AG09309 (cell line): ENCODE results near the gene BTBD2.

Source experiments
- DNase-seq: peaks from one replicate; pipeline ENCODE4 v3.0.0-alpha.2; 2010; ENCODE audit warnings: low read depth
- H3K4me3 ChIP-seq: 2 replicates; pipeline ENCODE4 v1.5.1; 2011; ENCODE audit warnings: mild to moderate bottlenecking, low read depth, low read length, moderate library complexity; ENCODE audit not compliant: control insufficient read depth
- CTCF ChIP-seq: IDR thresholded peaks from 2 replicates; pipeline ENCODE4 v1.5.1; 2011; ENCODE audit warnings: mild to moderate bottlenecking, low read depth, low read length, inconsistent platforms; ENCODE audit not compliant: insufficient read depth, control insufficient read depth; ENCODE audit errors: missing control alignments

The BTBD2 gene

DNA sequence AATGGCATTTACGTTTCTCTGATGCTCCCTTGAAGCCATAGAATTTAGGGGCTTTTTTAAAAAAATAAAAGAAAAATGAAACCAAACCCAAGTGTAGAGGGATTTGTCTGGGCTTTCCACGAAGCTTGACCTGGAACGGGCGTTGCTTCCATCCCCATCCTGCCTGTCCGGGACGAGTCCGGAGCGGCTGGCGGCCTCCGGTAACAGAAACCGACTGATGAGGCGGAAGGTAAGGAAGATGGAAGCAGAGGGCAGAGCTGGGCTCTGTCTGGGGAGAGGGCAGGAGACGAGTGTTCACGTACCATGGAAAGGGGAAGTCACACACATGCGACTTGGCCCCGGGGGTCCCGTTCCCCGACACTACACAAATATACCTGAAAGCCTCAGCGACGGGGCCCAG is 34.3 kb downstream of the BTBD2 start:
- DNase-seq, result no peak
- no peak for TF ChIP-seq CTCF
- no peak overlapping the region for H3K4me3 ChIP-seq

GRCh38 chr19:1980809-1981181 is 34.7 kb downstream of the BTBD2 start:
- no peak overlapping the region for H3K4me3 ChIP-seq
- no peak for DNase-seq
- no peak for TF ChIP-seq CTCF

DNA sequence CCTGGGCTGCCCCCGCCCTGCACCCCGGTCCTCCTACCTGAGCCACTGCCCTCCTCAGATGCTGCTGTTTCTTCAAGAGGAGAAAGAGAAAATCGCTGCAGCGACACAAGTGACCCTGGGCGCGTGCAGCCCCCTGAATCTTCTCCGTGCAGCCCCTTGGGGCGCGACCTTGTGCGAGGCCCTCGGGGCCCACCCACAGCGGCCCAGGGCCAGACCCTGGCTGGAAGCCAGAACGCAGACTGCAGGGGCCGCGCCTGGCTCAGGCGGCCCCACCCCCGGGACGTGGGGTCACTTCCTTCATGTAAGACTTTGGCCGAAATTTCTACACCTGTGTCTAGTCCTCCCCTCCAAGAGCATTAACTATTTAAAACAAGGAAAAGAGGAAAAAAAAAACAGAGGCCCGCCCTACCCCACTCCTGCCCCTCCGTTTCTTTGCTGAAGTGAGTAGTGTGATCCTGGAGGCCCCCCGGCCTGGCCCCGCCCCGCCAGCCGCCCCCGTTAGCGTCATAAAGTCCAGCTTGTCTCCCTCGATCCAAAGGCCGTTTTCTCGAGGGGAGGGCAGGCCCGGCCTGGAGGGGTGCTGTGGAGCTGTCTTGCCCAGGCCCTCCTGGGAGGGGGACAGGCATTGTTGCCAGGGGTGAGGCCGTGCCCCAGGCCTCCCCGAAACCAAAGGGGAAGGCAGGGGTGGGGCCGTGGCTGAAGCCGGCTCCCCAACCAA is 35.3 kb downstream of the BTBD2 start:
- TF ChIP-seq CTCF, result no peak
- DNase-seq, result no peak

GRCh38 chr19:1979642-1980041 is 35.9 kb downstream of the BTBD2 start:
- no peak for DNase-seq
- H3K4me3 ChIP-seq, result no peak overlapping the region
- no peak for TF ChIP-seq CTCF

More for the DNA sequence above, 35.3 kb downstream of the BTBD2 start:
- no peak overlapping the region for H3K4me3 ChIP-seq

DNA sequence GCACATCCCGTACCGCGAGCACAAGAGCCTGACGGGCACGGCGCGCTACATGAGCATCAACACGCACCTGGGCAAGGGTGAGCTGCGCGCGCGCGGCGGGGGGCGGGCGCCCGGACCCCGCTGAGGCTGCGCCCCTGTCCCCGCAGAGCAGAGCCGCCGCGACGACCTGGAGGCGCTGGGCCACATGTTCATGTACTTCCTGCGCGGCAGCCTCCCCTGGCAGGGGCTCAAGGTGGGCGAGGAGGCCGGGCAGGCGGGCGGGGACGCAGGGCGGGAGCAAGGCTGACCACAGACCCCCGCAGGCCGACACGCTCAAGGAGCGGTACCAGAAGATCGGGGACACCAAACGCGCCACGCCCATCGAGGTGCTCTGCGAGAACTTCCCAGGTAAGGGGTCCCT is 36.5 kb downstream of the BTBD2 start:
- H3K4me3 ChIP-seq, result no peak overlapping the region

GRCh38 chr19:1978346-1978894 is 37.1 kb downstream of the BTBD2 start:
- H3K4me3 ChIP-seq, result no peak overlapping the region
- TF ChIP-seq CTCF, result no peak
- DNase-seq, result no peak

More for the DNA sequence above, 36.5 kb downstream of the BTBD2 start:
- DNase-seq, result no peak
- TF ChIP-seq CTCF, result no peak
